Karpas-422 (cell line): ENCODE results near the gene PRKG2. TPM values are rescaled to one million over a fixed set of nuclear protein-coding genes. Genes with fewer than 3 reads are reported as not detected.

Experiments
- DNase-seq: peaks from one replicate; pipeline ENCODE4 v3.0.0-alpha.2; 2015
- H2AFZ ChIP-seq: fragments of 200-600 bp; sonication (generic); 2 replicates; pipeline ENCODE4 v1.6.1; 2014; ENCODE audit warnings: antibody characterized with exemption, low read length, mixed read lengths
- H3K27ac ChIP-seq: fragments of 200-600 bp; sonication (generic); 2 replicates; pipeline ENCODE4 v1.5.1; 2014; ENCODE audit warnings: mild to moderate bottlenecking, low read length, moderate library complexity
- H3K27me3 ChIP-seq: fragments of 200-600 bp; sonication (generic); 2 replicates; pipeline ENCODE4 v1.6.1; 2014; ENCODE audit warnings: low read length, mixed read lengths
- H3K36me3 ChIP-seq: fragments of 200-600 bp; sonication (generic); 2 replicates; pipeline ENCODE4 v1.6.1; 2014; ENCODE audit warnings: low read length, mixed read lengths; ENCODE audit not compliant: insufficient read depth
- H3K4me1 ChIP-seq: fragments of 200-600 bp; sonication (generic); 2 replicates; pipeline ENCODE4 v1.6.1; 2014; ENCODE audit warnings: mild to moderate bottlenecking, low read length, mixed read lengths
- H3K4me2 ChIP-seq: fragments of 200-600 bp; sonication (generic); 2 replicates; pipeline ENCODE4 v1.6.1; 2014; ENCODE audit warnings: low read length, low read depth, mild to moderate bottlenecking; ENCODE audit not compliant: poor library complexity, severe bottlenecking
- H3K4me3 ChIP-seq: fragments of 200-600 bp; sonication (generic); 2 replicates; pipeline ENCODE4 v1.5.1; 2014; ENCODE audit warnings: mild to moderate bottlenecking, antibody characterized with exemption, low read length, mixed read lengths
- H3K79me2 ChIP-seq: fragments of 200-600 bp; sonication (generic); 2 replicates; pipeline ENCODE4 v1.6.1; 2014; ENCODE audit warnings: mild to moderate bottlenecking, low read length, mixed read lengths
- H3K9ac ChIP-seq: fragments of 200-600 bp; sonication (generic); 2 replicates; pipeline ENCODE4 v1.6.0; 2014; ENCODE audit warnings: low read length
- H3K9me2 ChIP-seq: fragments of 200-600 bp; sonication (generic), shearing (Covaris generic); replicated peaks from 2 replicates; pipeline ENCODE4 v1.6.0; 2014; ENCODE audit warnings: mild to moderate bottlenecking, low read length, moderate library complexity; ENCODE audit not compliant: insufficient read depth
- H3K9me3 ChIP-seq: fragments of 300-700, 200-600 bp; sonication (generic); 2 replicates; pipeline ENCODE4 v1.6.1; 2014; ENCODE audit warnings: low read length, mixed read lengths
- H4K20me1 ChIP-seq: fragments of 200-600 bp; sonication (generic); 2 replicates; pipeline ENCODE4 v1.6.1; 2014; ENCODE audit warnings: mild to moderate bottlenecking, antibody characterized with exemption, low read length, low read depth; ENCODE audit not compliant: insufficient read depth
- total RNA-seq: library from RNA; depleted of rRNA; stranded (reverse); fragments of >200 nt; shearing (Covaris generic); gene quantifications from 2 replicates; pipeline ENCODE4 v1.2.3, GENCODE V29; 2014; ENCODE audit warnings: low replicate concordance

PRKG2 gene
- total RNA-seq, 1 experiment from 2014 or later = not detected

- H3K79me2 ChIP-seq = no peaks in the 10 kb centered on the region
- H3K4me2 ChIP-seq = no peak overlapping the region
- H3K9me3 ChIP-seq = no peaks in the 10 kb centered on the region
- no peak overlapping the region for H3K27ac ChIP-seq
- DNase-seq = no peak
- H3K9me2 ChIP-seq = no peaks in the 10 kb centered on the region
- no peaks in the 10 kb centered on the region for H3K27me3 ChIP-seq
- H3K9ac ChIP-seq = no peak overlapping the region
- no peaks in the 10 kb centered on the region for H4K20me1 ChIP-seq
- H3K4me1 ChIP-seq = no peaks in the 10 kb centered on the region
- H3K36me3 ChIP-seq = no peaks in the 10 kb centered on the region
- H2AFZ ChIP-seq = no peak overlapping the region
- H3K4me3 ChIP-seq = no peak overlapping the region
Measured at GRCh38 chr4:81137894-81138293, 77.1 kb downstream of the PRKG2 start.

- Histone ChIP-seq H3K9me2 (no peaks in the 10 kb centered on the region), H3K79me2 (no peaks in the 10 kb centered on the region), H4K20me1 (no peaks in the 10 kb centered on the region), H3K36me3 (no peaks in the 10 kb centered on the region), H3K9me3 (no peaks in the 10 kb centered on the region), H3K4me1 (no peaks in the 10 kb centered on the region), H3K4me3 (no peak overlapping the region), H3K27ac (no peak overlapping the region), H3K9ac (no peak overlapping the region), H2AFZ (no peak overlapping the region), H3K27me3 (no peaks in the 10 kb centered on the region), H3K4me2 (no peak overlapping the region)
- DNase-seq = no peak
Measured at GRCh38 chr4:81137446-81137845, 77.6 kb downstream of the PRKG2 start.

- no peaks in the 10 kb centered on the region for H3K9me3 ChIP-seq
- no peak for DNase-seq
- no peaks in the 10 kb centered on the region for H3K9me2 ChIP-seq
- H3K4me2 ChIP-seq = no peak overlapping the region
- H3K9ac ChIP-seq = no peak overlapping the region
- H3K4me1 ChIP-seq = no peaks in the 10 kb centered on the region
- H3K27ac ChIP-seq = no peak overlapping the region
- no peak overlapping the region for H2AFZ ChIP-seq
- H4K20me1 ChIP-seq = no peaks in the 10 kb centered on the region
- H3K4me3 ChIP-seq = no peak overlapping the region
- no peaks in the 10 kb centered on the region for H3K27me3 ChIP-seq
- no peaks in the 10 kb centered on the region for H3K79me2 ChIP-seq
- H3K36me3 ChIP-seq = no peaks in the 10 kb centered on the region
Measured at GRCh38 chr4:81136161-81136905, 78.7 kb downstream of the PRKG2 start.

- no peaks in the 10 kb centered on the region for H3K9me3 ChIP-seq
- H3K4me2 ChIP-seq = no peak overlapping the region
- no peaks in the 10 kb centered on the region for H3K36me3 ChIP-seq
- H3K9ac ChIP-seq = no peak overlapping the region
- H3K4me3 ChIP-seq = no peak overlapping the region
- no peaks in the 10 kb centered on the region for H3K9me2 ChIP-seq
- H3K4me1 ChIP-seq = no peaks in the 10 kb centered on the region
- no peaks in the 10 kb centered on the region for H3K79me2 ChIP-seq
- H4K20me1 ChIP-seq = no peaks in the 10 kb centered on the region
- H3K27ac ChIP-seq = no peak overlapping the region
- no peaks in the 10 kb centered on the region for H3K27me3 ChIP-seq
- H2AFZ ChIP-seq = no peak overlapping the region
- DNase-seq = no peak
Measured at GRCh38 chr4:81135501-81135900, 79.5 kb downstream of the PRKG2 start.

- H2AFZ ChIP-seq = no peak overlapping the region
- no peak overlapping the region for H3K4me2 ChIP-seq
- no peaks in the 10 kb centered on the region for H3K79me2 ChIP-seq
- no peaks in the 10 kb centered on the region for H3K9me3 ChIP-seq
- no peak for DNase-seq
- no peaks in the 10 kb centered on the region for H3K4me1 ChIP-seq
- H3K27me3 ChIP-seq = no peaks in the 10 kb centered on the region
- no peaks in the 10 kb centered on the region for H4K20me1 ChIP-seq
- no peak overlapping the region for H3K27ac ChIP-seq
- H3K4me3 ChIP-seq = no peak overlapping the region
- no peak overlapping the region for H3K9ac ChIP-seq
- no peaks in the 10 kb centered on the region for H3K9me2 ChIP-seq
- no peaks in the 10 kb centered on the region for H3K36me3 ChIP-seq
Measured at GRCh38 chr4:81131563-81131962, 83.5 kb downstream of the PRKG2 start.

GRCh38 chr4:81131066-81131465 lies 84.0 kb downstream of the PRKG2 start:
- H4K20me1 ChIP-seq = no peaks in the 10 kb centered on the region
- no peak for DNase-seq
- H3K36me3 ChIP-seq = no peaks in the 10 kb centered on the region
- no peaks in the 10 kb centered on the region for H3K4me1 ChIP-seq
- H3K9me2 ChIP-seq = no peaks in the 10 kb centered on the region
- H3K9me3 ChIP-seq = no peaks in the 10 kb centered on the region
- no peak overlapping the region for H2AFZ ChIP-seq
- no peak overlapping the region for H3K27ac ChIP-seq
- H3K9ac ChIP-seq = no peak overlapping the region
- no peak overlapping the region for H3K4me2 ChIP-seq
- H3K27me3 ChIP-seq = no peaks in the 10 kb centered on the region
- H3K4me3 ChIP-seq = no peak overlapping the region
- H3K79me2 ChIP-seq = no peaks in the 10 kb centered on the region

- no peak overlapping the region for H3K27ac ChIP-seq
- H4K20me1 ChIP-seq = no peaks in the 10 kb centered on the region
- H3K4me1 ChIP-seq = no peaks in the 10 kb centered on the region
- no peak overlapping the region for H2AFZ ChIP-seq
- no peaks in the 10 kb centered on the region for H3K36me3 ChIP-seq
- no peak overlapping the region for H3K4me3 ChIP-seq
- DNase-seq = no peak
- H3K9ac ChIP-seq = no peak overlapping the region
- H3K9me3 ChIP-seq = no peaks in the 10 kb centered on the region
- H3K9me2 ChIP-seq = no peaks in the 10 kb centered on the region
- no peak overlapping the region for H3K4me2 ChIP-seq
- H3K79me2 ChIP-seq = no peaks in the 10 kb centered on the region
- H3K27me3 ChIP-seq = no peaks in the 10 kb centered on the region
Measured at GRCh38 chr4:81130569-81130968, 84.5 kb downstream of the PRKG2 start.

GRCh38 chr4:81120055-81120454 lies 95.0 kb downstream of the PRKG2 start:
- DNase-seq = no peak
- H3K9me3 ChIP-seq = no peaks in the 10 kb centered on the region
- H3K9ac ChIP-seq = no peak overlapping the region
- H3K4me2 ChIP-seq = no peak overlapping the region
- no peak overlapping the region for H3K4me3 ChIP-seq
- no peaks in the 10 kb centered on the region for H3K9me2 ChIP-seq
- no peaks in the 10 kb centered on the region for H3K36me3 ChIP-seq
- H3K79me2 ChIP-seq = no peaks in the 10 kb centered on the region
- H3K27me3 ChIP-seq = no peaks in the 10 kb centered on the region
- H3K4me1 ChIP-seq = no peaks in the 10 kb centered on the region
- H2AFZ ChIP-seq = no peak overlapping the region
- no peaks in the 10 kb centered on the region for H4K20me1 ChIP-seq
- no peak overlapping the region for H3K27ac ChIP-seq
